DND-41 (cell line): Measurements from ENCODE around the gene CHERP.

Experiments
- ATAC-seq: fragments of 200-7000 bp; cut with Tn5 transposase; 3 replicates; pipeline ENCODE4 v1.9.1; 2021; ENCODE audit warnings: low read depth; ENCODE audit not compliant: insufficient read depth
- DNase-seq: peaks from one replicate; pipeline ENCODE4 v3.0.0-alpha.2; 2020
- H2AFZ ChIP-seq: 2 replicates; pipeline ENCODE4 v1.6.0; 2012; ENCODE audit warnings: low read depth, low read length
- H3K27ac ChIP-seq: 2 replicates; pipeline ENCODE4 v1.5.1; 2012; ENCODE audit warnings: low read length, inconsistent platforms
- H3K27me3 ChIP-seq: fragments of 200-600 bp; sonication (generic); 2 replicates; pipeline ENCODE4 v1.6.0; 2012; ENCODE audit warnings: low read length, mild to moderate bottlenecking, inconsistent platforms; ENCODE audit not compliant: insufficient read depth, poor library complexity
- H3K36me3 ChIP-seq: 2 replicates; pipeline ENCODE4 v1.5.1; 2012; ENCODE audit warnings: low read length, inconsistent platforms; ENCODE audit not compliant: insufficient read depth
- H3K4me1 ChIP-seq: 2 replicates; pipeline ENCODE4 v1.5.1; 2012; ENCODE audit warnings: mild to moderate bottlenecking, low read length; ENCODE audit not compliant: insufficient read depth
- H3K4me2 ChIP-seq: 2 replicates; pipeline ENCODE4 v1.6.0; 2012; ENCODE audit warnings: mild to moderate bottlenecking, moderate library complexity, low read length, inconsistent platforms; ENCODE audit not compliant: insufficient read depth
- H3K4me3 ChIP-seq, 2 experiments: fragments of 200-600 bp in 1 of 2; shearing (Covaris generic) in 1 of 2; 2 replicates each; pipeline ENCODE4 v1.5.1; 2012 to 2016; ENCODE audit warnings: inconsistent platforms in 2 of 2, low read length in 2 of 2, mild to moderate bottlenecking in 2 of 2, low read depth in 1 of 2, moderate library complexity in 1 of 2
- H3K79me2 ChIP-seq: 2 replicates; pipeline ENCODE4 v1.6.0; 2012; ENCODE audit warnings: low read length, inconsistent platforms; ENCODE audit not compliant: insufficient read depth
- H3K9ac ChIP-seq: 2 replicates; pipeline ENCODE4 v1.6.0; 2012; ENCODE audit warnings: low read depth, mild to moderate bottlenecking, inconsistent platforms, low read length, moderate library complexity
- H3K9me3 ChIP-seq: 2 replicates; pipeline ENCODE4 v1.5.1; 2012; ENCODE audit warnings: low read length, moderate library complexity, mild to moderate bottlenecking, inconsistent platforms; ENCODE audit not compliant: insufficient read depth, severe bottlenecking
- H4K20me1 ChIP-seq: 2 replicates; pipeline ENCODE4 v1.6.0; 2012; ENCODE audit warnings: low read length; ENCODE audit not compliant: insufficient read depth
- CTCF ChIP-seq: IDR thresholded peaks from 2 replicates; pipeline ENCODE4 v1.5.1; 2012; ENCODE audit warnings: borderline replicate concordance, low read length, moderate library complexity, mild to moderate bottlenecking; ENCODE audit not compliant: poor library complexity, severe bottlenecking; ENCODE audit errors: extremely low read depth
- EZH2 ChIP-seq: IDR thresholded peaks from 3 replicates; pipeline ENCODE4 v1.6.1; 2012; ENCODE audit warnings: borderline replicate concordance, low read depth, mild to moderate bottlenecking, moderate library complexity, low read length, inconsistent platforms; ENCODE audit not compliant: severe bottlenecking

Gene CHERP

GRCh38 chr19:16530540-16531379 lies 11.5 kb downstream of the CHERP start:
- Histone ChIP-seq H4K20me1 (peaks cover 78% of the 10 kb centered on the region), H3K4me2 (no peak overlapping the region), H3K4me1 (no peaks in the 10 kb centered on the region), H3K27ac (no peak overlapping the region), H3K27me3 (no peaks in the 10 kb centered on the region), H3K9me3 (no peaks in the 10 kb centered on the region), H3K79me2 (peaks cover 32% of the 10 kb centered on the region), H3K9ac (no peak overlapping the region), H3K4me3 (no peak overlapping the region), H2AFZ (no peak overlapping the region), H3K36me3 (peaks cover 100% of the 10 kb centered on the region)
- no peak for TF ChIP-seq EZH2
- no peak for TF ChIP-seq CTCF
- no peak for ATAC-seq
- DNase-seq, result no peak

- Histone ChIP-seq H3K36me3 (peaks cover 100% of the 10 kb centered on the region), H3K9me3 (no peaks in the 10 kb centered on the region), H3K4me1 (no peaks in the 10 kb centered on the region), H3K79me2 (peaks cover 23% of the 10 kb centered on the region), H3K4me2 (no peak overlapping the region), H3K27me3 (no peaks in the 10 kb centered on the region), H3K9ac (no peak overlapping the region), H4K20me1 (peaks cover 69% of the 10 kb centered on the region), H3K27ac (no peak overlapping the region), H2AFZ (no peak overlapping the region), H3K4me3 (no peak overlapping the region)
- ATAC-seq (no peak), DNase-seq (no peak)
- TF ChIP-seq EZH2, result no peak
- no peak for TF ChIP-seq CTCF
Observed at GRCh38 chr19:16529466-16530144, 12.6 kb downstream of the CHERP start.

GRCh38 chr19:16527971-16528521 lies 14.2 kb downstream of the CHERP start:
- Histone ChIP-seq H3K9ac (no peak overlapping the region), H3K4me1 (no peaks in the 10 kb centered on the region), H3K9me3 (no peaks in the 10 kb centered on the region), H2AFZ (no peak overlapping the region), H4K20me1 (peaks cover 70% of the 10 kb centered on the region), H3K27me3 (no peaks in the 10 kb centered on the region), H3K79me2 (peaks cover 21% of the 10 kb centered on the region), H3K27ac (no peak overlapping the region), H3K4me2 (no peak overlapping the region), H3K36me3 (peaks cover 97% of the 10 kb centered on the region), H3K4me3 (no peak overlapping the region)
- no peak for TF ChIP-seq EZH2
- peak; percentile 69 for TF ChIP-seq CTCF
- ATAC-seq (peak; percentile 61), DNase-seq (peak; percentile 43)
